Endothelial cell of umbilical vein (primary cell): ENCODE results near the gene MMP21. TPM values are rescaled to one million over a fixed set of nuclear protein-coding genes. Genes with fewer than 3 reads are reported as not detected.

ENCODE experiments used
- BruUV-seq: library from RNA; stranded (reverse); fragments of 400-500 nt; replicated peaks from 2 replicates; lab custom pipeline; 2021; lab: Mats Ljungman, UMichigan
- CTCF ChIA-PET: fragments of 300-600, 350-600 bp; sonication (Branson Sonifier 250); formaldehyde crosslinking; loops from one replicate; lab custom pipeline; 2021; ENCODE audit warnings: antibody characterized with exemption, inconsistent platforms; lab: Charles Lee
- POLR2A ChIA-PET: fragments of 300-600, 350-600 bp; sonication (Branson Sonifier 250); formaldehyde crosslinking; loops from one replicate; lab custom pipeline; 2021; ENCODE audit warnings: antibody characterized with exemption, inconsistent platforms; lab: Charles Lee
- DNase-seq: peaks from one replicate; pipeline ENCODE4 v3.0.0-alpha.2; 2011; ENCODE audit warnings: low read depth, low spot score
- FAIRE-seq: peaks from 2 replicates; lab custom pipeline; 2011; peaks lifted over from hg19 to GRCh38; lab: Jason Lieb, UNC
- H2AFZ ChIP-seq: 2 replicates; pipeline ENCODE4 v1.6.0; 2012; ENCODE audit warnings: low read depth, low read length, control low read depth, inconsistent platforms
- H3K27ac ChIP-seq: 2 replicates; pipeline ENCODE4 v1.5.1; 2011; ENCODE audit warnings: low read depth, mild to moderate bottlenecking, control low read depth, low read length, moderate library complexity; ENCODE audit not compliant: insufficient read depth
- H3K27me3 ChIP-seq, 2 experiments: 2 replicates each; pipeline versions ENCODE4 v1.6.0 to v1.6.1; 2011; ENCODE audit warnings: low read length in 2 of 2, mixed read lengths in 1 of 2; ENCODE audit not compliant: control insufficient read depth in 2 of 2, insufficient read depth in 2 of 2
- H3K36me3 ChIP-seq, 2 experiments: 2 replicates in 1 of 2; 3 replicates in 1 of 2; pipeline ENCODE4 v1.5.1; 2011; ENCODE audit warnings: low read length in 2 of 2, mild to moderate bottlenecking in 1 of 2, moderate library complexity in 1 of 2; ENCODE audit not compliant: control insufficient read depth in 2 of 2, insufficient read depth in 2 of 2; ENCODE audit errors: extremely low read depth in 1 of 2
- H3K4me1 ChIP-seq: 3 replicates; pipeline ENCODE4 v1.5.1; 2011; ENCODE audit warnings: mild to moderate bottlenecking, low read length; ENCODE audit not compliant: control insufficient read depth, insufficient read depth; ENCODE audit errors: extremely low read depth
- H3K4me2 ChIP-seq: 2 replicates; pipeline ENCODE4 v1.6.1; 2011; ENCODE audit warnings: low read length, control low read depth, mixed read lengths; ENCODE audit not compliant: insufficient read depth
- H3K4me3 ChIP-seq, 3 experiments: fragments of 200-600 bp in 1 of 3; sonication (generic), shearing (Covaris generic) in 1 of 3; replicated peaks in 1 of 3; 2 replicates each; pipeline ENCODE4 v1.5.1; 2011 to 2016; ENCODE audit warnings: control low read depth in 3 of 3, low read length in 3 of 3, mild to moderate bottlenecking in 2 of 3, inconsistent platforms in 1 of 3, low read depth in 1 of 3, moderate library complexity in 1 of 3; ENCODE audit not compliant: insufficient read depth in 1 of 3
- H3K79me2 ChIP-seq: 2 replicates; pipeline ENCODE4 v1.6.0; 2012; ENCODE audit warnings: low read length, inconsistent platforms; ENCODE audit not compliant: control insufficient read depth, insufficient read depth
- H3K9ac ChIP-seq: replicated peaks from 2 replicates; pipeline ENCODE3; 2011; ENCODE audit warnings: low read length, control low read depth; ENCODE audit not compliant: insufficient read depth; ENCODE audit errors: extremely low read depth
- H3K9me1 ChIP-seq: replicated peaks from 3 replicates; pipeline ENCODE4 v1.6.0; 2011; ENCODE audit warnings: mild to moderate bottlenecking, low read length; ENCODE audit not compliant: control insufficient read depth, insufficient read depth; ENCODE audit errors: extremely low read depth
- H3K9me3 ChIP-seq: replicated peaks from 2 replicates; pipeline ENCODE4 v1.5.1; 2012; ENCODE audit warnings: low read length, inconsistent platforms; ENCODE audit not compliant: control insufficient read depth, insufficient read depth
- H4K20me1 ChIP-seq: replicated peaks from 2 replicates; pipeline ENCODE3; 2011; ENCODE audit warnings: mild to moderate bottlenecking, low read length; ENCODE audit not compliant: control insufficient read depth, insufficient read depth; ENCODE audit errors: extremely low read depth
- EZH2 ChIP-seq: IDR thresholded peaks from 2 replicates; pipeline ENCODE4 v1.6.1; 2012; ENCODE audit warnings: borderline replicate concordance, low read depth, mild to moderate bottlenecking, moderate library complexity, low read length, inconsistent platforms; ENCODE audit not compliant: severe bottlenecking
- FOS ChIP-seq: IDR thresholded peaks from 2 replicates; pipeline ENCODE4 v1.6.1; 2011; ENCODE audit warnings: mild to moderate bottlenecking, low read length, moderate library complexity, borderline replicate concordance; ENCODE audit not compliant: insufficient read depth
- GATA2 ChIP-seq: IDR thresholded peaks from 2 replicates; pipeline ENCODE4 v1.7.0; 2011; ENCODE audit warnings: low read depth, mild to moderate bottlenecking, moderate library complexity, mixed read lengths, low read length; ENCODE audit not compliant: insufficient read length, insufficient read depth
- JUN ChIP-seq: IDR thresholded peaks from 2 replicates; pipeline ENCODE4 v1.6.1; 2011; ENCODE audit warnings: borderline replicate concordance, low read depth; ENCODE audit not compliant: insufficient read length, insufficient read depth
- MAX ChIP-seq: IDR thresholded peaks from 2 replicates; pipeline ENCODE4 v1.6.1; 2011; ENCODE audit not compliant: insufficient read depth, insufficient read length
- MYC ChIP-seq: IDR thresholded peaks from one replicate; pipeline ENCODE4 v1.6.1; 2011; ENCODE audit warnings: mild to moderate bottlenecking, low read depth, low read length
- POLR2A ChIP-seq: IDR thresholded peaks from 2 replicates; pipeline ENCODE4 v1.6.1; 2012; ENCODE audit warnings: low read depth, mild to moderate bottlenecking, control low read depth, low read length
- POLR2AphosphoS5 ChIP-seq: IDR thresholded peaks from 2 replicates; pipeline ENCODE4 v1.6.1; 2012; ENCODE audit warnings: low read depth, mild to moderate bottlenecking, control low read depth, low read length, moderate library complexity; ENCODE audit not compliant: insufficient read depth
- dilution Hi-C: fragments of 300-500 bp; cut with MboI; formaldehyde crosslinking; loops from one replicate; pipeline ENCODE4 v1.15.0; 2019; ENCODE audit warnings: low sequenced_read_pairs; ENCODE audit not compliant: extremely low pct_ligation_motif_present
- intact Hi-C: fragments of 100-400 bp; cut with micrococcal nuclease; formaldehyde crosslinking; loops from one replicate; pipeline ENCODE4 v1.10.0; 2022
- polyA plus RNA-seq, 4 experiments: library from polyadenylated mRNA; depleted of rRNA in 3 of 4; stranded (reverse) in 3 of 4; unstranded in 1 of 4; fragments of >200 nt; gene quantifications; 2 replicates each; pipeline versions ENCODE4 v1.2.1 to v1.2.3, GENCODE V29; 2011 to 2012; ENCODE audit warnings: missing spikeins in 1 of 4
- total RNA-seq: library from RNA; stranded (reverse); gene quantifications from 2 replicates; pipeline ENCODE4 v1.2.3, GENCODE V29; 2021
- TF ChIP-seq, protein P1 (sequence below), 2 donors: IDR thresholded peaks; 1 replicate in 1 of 2; 2 replicates in 1 of 2; pipeline ENCODE4 v1.5.1; 2011; ENCODE audit warnings: low read length in 2 of 2, mild to moderate bottlenecking in 2 of 2, moderate library complexity in 2 of 2, control low read depth in 1 of 2, inconsistent platforms in 1 of 2, low read depth in 1 of 2; ENCODE audit not compliant: insufficient read depth in 1 of 2; ENCODE audit errors: extremely low read depth in 1 of 2

Gene MMP21
- total and polyA plus RNA-seq, 2 donors (not counting 3 experiments of a cell fraction or from before 2014, with no cell fraction given), result 0.06 TPM; not detected in 1

DNA sequence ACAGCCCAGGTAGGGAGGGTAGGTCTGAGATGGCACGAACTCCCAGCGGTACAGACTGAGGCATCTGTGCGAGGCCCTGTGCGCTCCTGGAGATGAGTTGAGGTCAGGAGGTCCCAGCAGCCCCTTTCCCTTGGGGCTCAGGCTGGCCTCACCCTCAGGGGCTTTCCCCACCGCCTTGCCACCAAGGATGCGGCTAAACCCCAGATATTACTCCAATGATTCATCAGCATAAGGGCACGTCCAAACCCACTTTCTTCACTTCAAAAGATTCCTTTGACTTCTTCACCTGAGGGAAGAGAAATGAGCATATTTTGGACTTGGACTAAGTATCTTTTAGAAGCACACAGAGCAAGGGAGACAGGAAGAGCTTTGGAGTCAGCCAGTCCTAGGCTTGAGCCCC is 27.1 kb upstream of the MMP21 start:
- Histone ChIP-seq H2AFZ (no peak overlapping the region), H3K9me1 (no peaks in the 10 kb centered on the region), H3K27me3 (no peaks in the 10 kb centered on the region), H3K79me2 (no peaks in the 10 kb centered on the region), H3K9ac (no peak overlapping the region), H3K4me1 (no peaks in the 10 kb centered on the region), H3K9me3 (no peaks in the 10 kb centered on the region), H4K20me1 (no peaks in the 10 kb centered on the region), H3K4me3 (no peak overlapping the region), H3K36me3 (peaks cover 3 to 10% of the 10 kb centered on the region in 2 experiments), H3K4me2 (no peak overlapping the region), H3K27ac (no peak overlapping the region)
- no peak for DNase-seq
- no peak for TF ChIP-seq EZH2
- no peak for TF ChIP-seq POLR2A
- TF ChIP-seq JUN, result no peak
- TF ChIP-seq MAX, result no peak
- no peak for TF ChIP-seq POLR2AphosphoS5
- no peak for TF ChIP-seq GATA2
- intact Hi-C loops, result no loop called here
- no TSS peak for BruUV-seq
- CTCF ChIA-PET, result no interaction called here
- POLR2A ChIA-PET, result no interaction called here
- FAIRE-seq, result no peak
- dilution Hi-C loops, result no loop called here

DNA sequence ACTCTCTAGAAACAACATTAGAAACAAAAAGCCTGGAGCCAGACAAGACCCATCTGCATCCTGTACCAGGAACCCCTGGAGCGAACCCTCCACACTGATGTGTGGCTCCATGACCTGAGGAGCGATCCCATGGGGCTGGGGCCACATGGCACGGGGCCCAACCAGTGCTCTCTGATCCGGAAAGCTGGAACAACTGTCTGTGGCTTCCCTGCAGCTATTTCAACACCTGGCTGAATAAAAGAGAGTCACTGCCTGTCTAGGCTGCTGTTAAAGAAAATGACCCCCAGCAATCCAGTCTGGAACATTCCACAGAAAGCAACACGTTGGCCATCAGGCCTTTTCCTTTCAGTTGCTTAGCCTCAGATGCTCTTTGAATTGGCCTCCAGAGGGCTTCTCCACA is 26.5 kb upstream of the MMP21 start:
- no peak overlapping the region for H3K9ac ChIP-seq
- intact Hi-C loops, result no loop called here
- H3K36me3 ChIP-seq, result peaks cover 3 to 8% of the 10 kb centered on the region in 2 experiments
- POLR2A ChIA-PET, result no interaction called here
- H3K4me1 ChIP-seq, result no peaks in the 10 kb centered on the region
- no peak overlapping the region for H3K4me3 ChIP-seq
- H3K79me2 ChIP-seq, result no peaks in the 10 kb centered on the region
- no peaks in the 10 kb centered on the region for H4K20me1 ChIP-seq
- no peaks in the 10 kb centered on the region for H3K9me3 ChIP-seq
- no peak overlapping the region for H3K4me2 ChIP-seq
- CTCF ChIA-PET, result no interaction called here
- no TSS peak for BruUV-seq
- H3K27ac ChIP-seq, result no peak overlapping the region
- FAIRE-seq, result no peak
- H3K9me1 ChIP-seq, result no peaks in the 10 kb centered on the region
- TF ChIP-seq EZH2 (no peak), POLR2AphosphoS5 (no peak), POLR2A (no peak), MAX (no peak), FOS (no peak), JUN (no peak), MYC (no peak)
- TF ChIP-seq, protein P1, sequence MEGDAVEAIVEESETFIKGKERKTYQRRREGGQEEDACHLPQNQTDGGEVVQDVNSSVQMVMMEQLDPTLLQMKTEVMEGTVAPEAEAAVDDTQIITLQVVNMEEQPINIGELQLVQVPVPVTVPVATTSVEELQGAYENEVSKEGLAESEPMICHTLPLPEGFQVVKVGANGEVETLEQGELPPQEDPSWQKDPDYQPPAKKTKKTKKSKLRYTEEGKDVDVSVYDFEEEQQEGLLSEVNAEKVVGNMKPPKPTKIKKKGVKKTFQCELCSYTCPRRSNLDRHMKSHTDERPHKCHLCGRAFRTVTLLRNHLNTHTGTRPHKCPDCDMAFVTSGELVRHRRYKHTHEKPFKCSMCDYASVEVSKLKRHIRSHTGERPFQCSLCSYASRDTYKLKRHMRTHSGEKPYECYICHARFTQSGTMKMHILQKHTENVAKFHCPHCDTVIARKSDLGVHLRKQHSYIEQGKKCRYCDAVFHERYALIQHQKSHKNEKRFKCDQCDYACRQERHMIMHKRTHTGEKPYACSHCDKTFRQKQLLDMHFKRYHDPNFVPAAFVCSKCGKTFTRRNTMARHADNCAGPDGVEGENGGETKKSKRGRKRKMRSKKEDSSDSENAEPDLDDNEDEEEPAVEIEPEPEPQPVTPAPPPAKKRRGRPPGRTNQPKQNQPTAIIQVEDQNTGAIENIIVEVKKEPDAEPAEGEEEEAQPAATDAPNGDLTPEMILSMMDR (IDR thresholded peaks at IDR 0.05; ENCODE audit: extremely low read depth in 1 of 2, insufficient read depth in 1 of 2, low read depth in 1 of 2, low read length in 2 of 2), result no peak
- no peak for DNase-seq
- dilution Hi-C loops, result no loop called here
- no peaks in the 10 kb centered on the region for H3K27me3 ChIP-seq
- no peak overlapping the region for H2AFZ ChIP-seq
